GM18868 (cell line): ENCODE results near the gene ZBTB16.

Experiments
- ATAC-seq: cut with Tn5 transposase; IDR thresholded peaks from one replicate; pipeline ENCODE4 v1.9.1; 2021; ENCODE audit warnings: mild to moderate bottlenecking, moderate library complexity; ENCODE audit not compliant: unreplicated experiment

The ZBTB16 gene

DNA sequence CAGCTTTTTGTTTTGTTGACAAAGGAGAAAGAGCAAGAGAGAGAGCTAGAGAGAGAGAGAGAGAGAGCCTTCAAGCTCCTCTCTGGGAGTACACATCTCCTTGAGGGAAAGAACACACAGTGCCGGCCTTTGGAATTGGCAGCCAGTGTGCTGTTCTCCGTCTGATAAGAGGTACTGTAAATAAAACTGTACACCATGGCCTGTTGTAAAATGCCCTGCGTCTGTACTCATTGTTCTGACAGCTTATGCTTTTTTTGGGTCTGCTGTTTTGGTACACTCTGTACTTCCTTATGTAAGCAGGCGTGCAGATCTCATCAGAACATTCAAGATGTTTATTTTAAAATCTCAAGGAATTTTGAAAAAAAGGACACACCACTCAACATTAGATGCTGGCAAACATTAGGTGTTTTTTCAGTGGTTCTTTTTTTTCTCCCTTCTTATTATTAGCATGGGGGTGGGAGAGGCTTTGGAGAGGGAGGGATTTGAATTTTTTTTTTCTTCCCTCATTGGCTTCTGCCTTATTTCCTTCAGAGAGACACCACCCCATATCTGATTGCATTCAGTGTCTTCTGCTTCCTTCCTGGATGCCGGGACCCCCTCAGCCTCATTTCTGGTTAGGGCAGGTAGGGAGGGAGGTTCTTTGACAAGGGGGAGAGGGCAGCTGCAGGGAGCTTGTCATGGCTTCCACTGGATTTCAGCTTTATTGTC, 119.9 kb downstream of the ZBTB16 start:
- no peak for ATAC-seq

DNA sequence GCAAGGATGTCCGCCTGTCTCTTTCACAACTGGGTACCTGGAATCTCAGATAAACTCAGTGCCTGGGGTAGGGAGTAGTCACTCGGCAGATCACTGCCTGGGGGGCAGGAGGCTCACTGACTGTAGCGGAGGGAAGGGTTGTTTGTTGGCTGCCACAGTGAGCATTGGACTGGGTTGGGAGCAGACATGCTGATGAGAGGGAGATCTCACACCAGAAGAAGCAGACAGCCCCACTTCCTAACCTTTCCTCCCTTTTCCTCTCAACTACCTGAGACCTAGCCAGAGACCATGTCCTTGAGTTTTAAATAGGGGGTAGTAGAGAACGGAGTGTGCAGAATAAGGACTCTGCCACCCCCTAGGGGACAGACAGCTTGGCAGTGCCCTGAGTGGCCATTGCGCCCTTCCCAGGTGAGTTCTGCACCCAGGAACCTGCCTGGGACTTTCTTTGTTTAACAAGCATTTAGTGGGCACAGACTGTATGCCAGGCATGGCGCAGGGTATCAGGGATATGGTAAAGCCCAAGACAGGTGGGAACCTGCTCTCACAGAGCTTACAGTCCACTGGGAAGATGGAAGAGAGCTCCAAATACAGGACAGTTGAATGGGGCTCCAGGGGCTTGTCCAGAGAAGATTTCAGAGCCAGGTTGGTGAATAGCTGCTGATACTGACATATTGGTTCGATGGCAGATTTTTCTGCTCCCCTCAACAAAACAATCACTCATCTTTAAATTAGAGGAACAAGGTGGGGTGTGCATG, 121.0 kb downstream of the ZBTB16 start:
- ATAC-seq: no peak

DNA sequence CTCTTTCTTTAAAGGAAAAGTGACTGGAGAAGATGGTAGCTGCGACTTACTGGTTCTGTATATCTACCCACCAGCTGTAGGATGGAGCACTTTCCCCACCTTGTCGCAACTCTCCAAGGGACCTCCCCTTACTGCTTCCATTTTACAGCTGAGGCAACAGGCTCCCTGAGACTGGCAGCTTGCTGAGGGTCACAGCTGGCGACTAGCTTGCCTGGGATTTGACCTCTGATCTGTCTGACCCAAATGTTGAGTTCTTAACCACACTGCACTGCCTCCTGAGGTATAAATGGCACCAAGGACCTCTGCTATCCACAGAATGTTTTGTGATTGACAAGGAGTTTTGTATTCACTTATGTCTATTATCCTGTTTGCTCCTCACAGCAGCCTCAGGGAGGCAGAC, 121.7 kb downstream of the ZBTB16 start:
- no peak for ATAC-seq

DNA sequence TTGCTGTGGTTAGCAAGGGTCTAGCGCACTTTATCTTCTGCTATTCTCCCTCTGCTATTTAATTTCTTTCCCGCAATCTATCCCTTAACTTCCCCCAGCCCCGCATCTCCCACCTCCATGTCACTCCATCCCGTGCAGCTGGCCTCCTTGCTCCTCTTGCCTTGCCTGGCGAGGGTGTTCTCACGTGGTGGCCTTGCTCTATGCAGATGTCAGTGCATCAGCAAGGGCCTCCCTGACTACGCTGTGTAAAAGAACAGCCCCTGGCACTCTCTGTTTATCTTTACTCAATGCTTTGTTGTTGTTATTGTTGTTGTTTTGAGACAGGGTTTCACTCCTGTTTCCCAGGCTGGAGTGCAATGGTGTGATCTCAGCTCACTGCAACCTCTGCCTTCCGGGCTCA, 122.2 kb downstream of the ZBTB16 start:
- ATAC-seq: no peak

DNA sequence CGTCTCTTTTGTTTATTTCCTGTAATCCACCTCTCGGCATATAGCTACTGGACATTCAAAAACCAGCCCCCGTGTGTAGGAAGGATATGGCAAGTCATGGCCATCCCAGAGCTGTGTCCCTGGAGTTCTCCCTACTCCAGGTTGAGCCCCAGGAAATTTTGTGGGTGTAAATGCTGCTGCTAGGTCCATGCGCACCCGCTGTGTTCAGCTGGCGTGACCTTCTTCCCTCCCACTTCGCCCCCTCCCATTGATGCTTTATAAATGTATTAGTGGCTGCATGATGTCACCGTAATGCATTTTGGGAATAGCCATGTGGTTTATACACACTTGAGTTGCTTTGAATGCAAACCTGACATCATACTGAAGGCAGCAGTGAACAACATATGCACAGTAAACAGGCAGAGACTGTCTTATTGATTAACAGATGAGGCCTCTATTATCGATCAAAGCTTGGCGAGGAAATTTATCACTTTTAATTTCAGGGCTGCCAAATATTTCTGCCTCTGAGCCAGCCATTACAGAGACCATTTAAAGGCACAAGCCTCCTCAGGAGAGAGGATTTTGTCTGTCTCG, 123.0 kb downstream of the ZBTB16 start:
- ATAC-seq: no peak

DNA sequence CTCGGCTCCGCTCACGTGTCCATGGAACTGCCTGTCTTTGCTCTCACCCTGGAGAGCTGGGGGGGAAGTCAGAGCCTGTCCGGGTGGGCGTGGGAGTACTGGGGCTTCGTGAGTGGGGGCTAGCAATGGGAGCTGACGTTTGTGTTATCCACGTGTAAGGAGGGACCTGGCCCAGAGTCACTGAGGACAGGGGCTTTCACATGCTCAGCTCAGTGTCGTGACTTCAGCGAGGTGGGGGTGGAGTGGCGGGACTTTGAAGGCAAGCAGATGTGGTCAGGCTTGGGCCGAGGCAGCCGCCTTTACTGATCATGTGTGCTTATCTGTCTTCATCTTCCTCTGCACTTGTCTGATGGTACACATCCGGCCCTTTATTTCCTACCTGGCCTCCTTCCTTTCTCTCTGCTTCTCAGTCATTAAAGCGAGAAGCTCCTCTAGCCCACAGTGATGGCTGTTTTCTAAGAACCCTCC, 123.6 kb downstream of the ZBTB16 start:
- ATAC-seq: no peak

DNA sequence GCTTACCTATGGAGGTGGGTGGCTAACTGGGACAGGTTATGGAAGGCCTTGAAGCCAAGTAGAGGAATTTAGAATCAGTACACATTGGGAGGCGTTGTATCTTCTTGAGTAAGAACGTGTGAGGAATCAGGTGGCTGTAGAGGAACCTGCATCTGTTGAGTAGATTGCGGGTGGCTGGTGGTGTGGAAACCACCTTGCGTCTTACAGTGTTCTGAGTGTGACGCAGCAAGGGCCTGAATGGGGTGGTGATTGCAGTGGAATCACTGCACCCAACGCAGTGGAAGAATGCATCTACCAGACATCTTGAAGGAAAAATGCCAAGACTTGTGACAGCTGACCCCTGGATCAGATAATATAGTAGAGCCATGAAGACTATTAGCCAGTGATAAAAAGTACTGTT, 125.9 kb downstream of the ZBTB16 start:
- ATAC-seq: no peak

DNA sequence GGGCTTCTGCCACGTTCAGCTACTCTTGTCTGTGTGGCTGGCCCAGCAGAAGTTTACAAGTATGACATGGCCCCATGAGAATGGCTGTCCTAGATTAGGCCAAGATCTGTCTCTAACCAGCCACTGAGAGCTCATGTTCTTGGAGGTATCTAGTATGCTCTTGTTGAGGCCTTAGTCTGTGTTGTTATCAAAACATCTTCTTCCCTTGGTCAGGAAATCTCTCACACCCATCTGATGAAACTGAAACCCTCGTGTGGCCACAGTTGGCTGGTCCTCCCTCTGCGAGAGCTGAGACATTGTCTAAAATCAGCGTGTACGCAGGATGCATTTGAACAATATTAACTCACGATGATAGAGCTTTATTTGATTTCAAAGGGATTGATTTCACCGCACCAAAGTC, 127.7 kb downstream of the ZBTB16 start:
- ATAC-seq: no peak

DNA sequence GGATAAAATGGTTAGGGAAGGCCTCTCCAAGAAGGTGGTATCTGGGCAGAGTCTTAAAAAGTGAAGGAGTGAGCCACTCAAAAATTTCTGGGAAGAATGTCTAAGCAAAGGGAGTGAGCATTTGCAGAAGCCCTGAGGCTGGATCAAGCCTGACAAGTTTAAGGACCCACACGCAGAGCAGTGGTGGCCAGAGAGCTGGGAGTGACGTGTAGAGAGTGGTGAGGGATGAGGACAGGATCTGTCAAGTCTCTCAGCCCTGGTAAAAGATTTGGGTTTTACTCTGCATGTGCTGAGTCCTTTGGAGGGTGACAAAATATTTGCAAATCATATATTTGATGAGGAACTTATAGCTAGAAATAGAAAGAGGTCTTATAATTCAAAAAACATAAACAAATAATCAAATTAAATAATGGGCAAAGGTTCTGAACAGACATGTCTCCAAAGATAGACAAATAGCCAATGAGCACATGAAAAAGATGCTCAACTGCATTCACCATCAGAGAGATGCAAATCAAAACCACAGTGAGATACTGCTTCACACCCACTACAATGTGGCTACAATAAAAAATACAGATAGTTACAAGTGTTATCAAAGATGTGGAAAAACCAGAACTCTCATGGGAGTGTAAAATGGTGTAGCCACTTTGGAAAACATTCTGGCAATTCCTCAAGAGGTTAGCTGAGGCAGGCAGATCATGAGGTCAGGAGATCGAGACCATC, 129.5 kb downstream of the ZBTB16 start:
- no peak for ATAC-seq

DNA sequence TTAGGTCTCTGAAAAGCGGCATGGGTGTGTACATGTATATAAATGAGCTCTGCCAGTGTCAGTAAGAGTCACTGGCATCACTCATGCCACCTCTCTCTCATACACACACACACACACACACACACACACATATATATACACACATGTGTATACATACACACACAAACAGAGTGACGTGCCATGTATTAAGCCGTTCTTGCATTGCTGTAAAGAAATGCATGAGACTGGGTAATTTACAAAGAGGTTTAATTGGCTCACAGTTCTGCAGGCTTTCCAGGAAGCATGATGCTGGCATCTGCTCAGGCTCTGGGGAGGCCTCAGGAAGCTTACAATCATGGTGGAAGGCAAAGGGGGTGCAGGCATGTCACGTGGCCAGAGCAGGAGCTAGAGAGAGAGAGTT, 131.1 kb downstream of the ZBTB16 start:
- ATAC-seq: no peak

DNA sequence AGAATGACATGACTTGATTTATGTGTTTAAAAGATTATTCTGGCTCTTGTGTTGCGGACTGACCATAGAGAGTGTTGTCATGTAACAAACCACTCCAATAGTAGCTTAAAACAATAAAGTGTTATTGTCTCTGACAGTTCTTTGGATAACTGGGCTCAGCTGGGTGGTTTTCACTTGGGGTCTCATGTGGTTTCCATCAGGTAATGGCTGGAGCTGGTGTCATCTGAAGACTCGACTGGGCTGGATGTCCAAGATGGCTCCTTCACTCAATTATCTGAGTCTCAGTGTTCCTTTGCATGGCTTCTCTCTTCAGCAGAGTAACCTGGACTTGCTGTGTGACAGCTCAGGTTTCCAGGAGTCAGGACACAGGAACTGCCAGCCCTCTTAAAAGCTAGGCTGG, 132.4 kb downstream of the ZBTB16 start:
- ATAC-seq: no peak

DNA sequence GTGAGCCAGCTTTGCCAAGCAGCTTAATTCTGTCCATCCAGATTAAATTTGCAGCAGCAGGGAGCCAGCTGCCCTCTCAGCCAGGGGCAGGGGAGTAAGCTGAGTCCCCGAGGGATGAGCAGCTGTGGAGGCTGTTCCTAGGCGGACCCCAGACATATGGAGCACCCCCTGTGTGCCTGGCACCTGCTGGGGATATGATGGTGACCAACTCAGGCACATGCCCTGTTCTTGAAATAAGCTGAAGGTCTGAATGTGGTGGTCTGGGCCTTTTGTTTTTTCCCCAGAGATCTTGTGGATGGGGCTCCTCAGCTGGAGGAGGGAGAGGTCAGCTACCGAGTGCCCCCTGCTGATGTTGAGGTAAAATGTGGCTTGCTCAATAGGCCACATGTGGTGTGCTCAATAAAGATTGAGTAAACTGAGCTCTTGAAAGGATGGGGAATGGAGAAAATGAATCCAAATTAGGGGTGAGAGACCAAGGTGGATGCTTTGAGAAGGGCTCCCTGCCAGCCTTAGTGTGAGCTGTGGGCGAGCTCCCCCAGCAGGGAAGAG, 133.4 kb downstream of the ZBTB16 start:
- no peak for ATAC-seq

DNA sequence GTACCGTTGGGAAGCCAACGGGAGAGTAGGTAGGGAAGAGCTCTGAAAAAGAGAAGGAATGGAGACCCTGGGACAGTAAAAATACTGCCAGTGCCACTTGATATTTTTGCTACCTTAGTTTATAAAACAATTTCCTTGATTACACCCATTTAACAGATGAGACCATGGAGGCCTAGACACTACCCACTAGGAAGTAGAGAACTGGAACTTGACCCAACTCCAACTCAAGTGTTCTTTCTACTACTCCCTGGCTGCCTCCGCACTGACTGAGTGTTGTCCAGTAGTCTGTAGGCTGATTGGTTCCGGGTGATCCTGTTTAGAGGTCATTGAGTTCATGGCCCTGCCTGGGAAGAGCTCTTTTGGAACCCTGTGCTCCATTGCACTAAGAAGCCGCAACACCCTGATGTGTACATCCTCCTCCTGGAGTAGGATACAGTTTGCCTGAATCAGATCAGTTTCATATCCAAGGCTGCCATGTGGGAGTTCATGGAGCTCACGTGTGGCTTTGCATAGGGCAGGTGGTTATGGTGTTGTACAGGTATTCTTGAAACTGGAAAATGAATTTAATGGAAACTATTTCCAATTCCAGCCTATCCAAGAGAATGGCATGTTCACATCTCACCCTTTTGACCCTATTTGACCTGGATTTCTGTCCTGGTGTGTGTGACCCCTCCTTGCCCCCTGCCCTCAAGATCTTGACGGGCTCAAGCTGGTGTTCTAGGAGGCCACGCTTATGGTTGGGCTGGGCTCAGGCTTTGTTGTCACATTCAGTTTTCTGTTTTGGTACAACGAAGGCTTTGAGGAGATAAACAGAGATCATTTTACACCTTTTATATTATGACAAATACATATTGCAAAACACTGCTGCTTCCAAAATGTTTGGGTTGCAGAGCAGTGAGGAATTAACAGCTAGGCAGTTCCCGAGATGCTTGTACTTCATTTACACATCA, 134.5 kb downstream of the ZBTB16 start:
- no peak for ATAC-seq

DNA sequence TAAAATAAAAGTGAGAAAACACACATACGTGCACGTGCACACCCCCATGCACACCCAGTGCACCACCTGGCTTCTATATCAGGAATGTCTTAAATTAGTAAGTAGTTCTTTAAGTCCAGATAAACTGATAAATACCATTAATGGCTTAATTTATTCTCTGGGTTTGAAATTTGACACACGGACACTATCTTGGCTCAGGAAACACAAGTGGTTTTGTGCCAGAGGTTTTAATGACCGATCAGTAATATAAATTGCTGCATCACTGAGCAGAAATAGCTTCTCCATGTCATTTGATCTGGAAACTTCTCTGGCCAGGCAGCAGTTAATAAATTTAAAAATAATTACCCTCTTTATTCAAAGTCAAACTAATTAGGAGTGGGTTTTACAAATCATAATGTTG, 135.2 kb downstream of the ZBTB16 start:
- no peak for ATAC-seq

DNA sequence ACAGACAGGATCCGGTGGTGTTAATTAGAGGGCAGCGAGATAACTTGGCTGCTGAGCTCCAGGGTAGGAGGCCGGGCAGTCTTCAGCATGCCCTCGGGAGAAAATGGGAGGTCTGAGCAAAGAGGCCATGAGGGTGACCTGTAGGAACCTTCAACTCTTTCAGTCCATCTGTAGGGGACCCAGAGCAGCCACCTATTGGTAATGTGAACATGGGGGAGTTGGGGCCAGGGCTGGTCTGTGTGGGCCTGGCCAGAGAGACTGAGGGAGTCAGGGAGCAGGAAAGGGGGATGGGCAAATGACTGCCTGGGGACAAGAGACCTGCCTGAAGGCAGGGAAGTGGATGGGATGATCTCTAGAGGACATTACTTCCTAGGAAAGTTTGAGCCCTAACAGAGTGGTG, 135.6 kb downstream of the ZBTB16 start:
- no peak for ATAC-seq

DNA sequence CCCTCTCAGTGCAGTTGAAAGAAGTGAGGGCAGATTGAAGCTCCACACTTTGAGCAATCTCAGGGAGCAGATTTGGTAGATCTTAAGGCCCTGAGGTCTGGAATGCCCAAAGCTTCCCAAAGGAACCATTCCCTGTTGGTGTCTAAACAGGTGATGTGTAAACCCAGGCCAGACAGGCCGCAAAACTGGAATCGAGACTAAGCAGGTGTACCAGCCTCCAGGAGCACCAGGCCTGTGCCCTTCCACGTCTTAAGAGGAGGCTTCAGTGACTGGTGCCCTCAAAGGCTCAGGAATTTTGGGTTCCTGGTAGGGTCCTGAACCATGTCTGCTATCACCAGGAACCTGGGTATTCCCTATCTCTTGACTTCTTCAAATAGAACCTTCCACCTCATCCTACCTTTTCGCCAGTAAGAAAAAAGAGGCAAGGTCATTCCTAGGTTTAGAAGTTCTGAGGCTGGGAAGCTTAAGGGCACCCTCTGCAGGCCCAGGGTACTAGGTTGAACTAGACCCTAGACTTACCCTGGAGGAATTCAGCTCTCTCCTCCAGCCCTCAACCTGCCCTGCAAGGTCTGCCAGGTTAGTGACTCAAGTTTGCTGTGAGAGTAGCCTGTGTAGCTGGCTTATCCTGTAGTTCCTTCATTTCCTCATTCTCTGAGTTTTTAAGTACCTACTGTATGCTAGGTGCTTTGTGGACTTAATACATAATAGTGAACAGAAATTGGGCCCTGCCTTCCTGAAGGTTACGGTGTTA, 136.6 kb downstream of the ZBTB16 start:
- ATAC-seq: no peak

DNA sequence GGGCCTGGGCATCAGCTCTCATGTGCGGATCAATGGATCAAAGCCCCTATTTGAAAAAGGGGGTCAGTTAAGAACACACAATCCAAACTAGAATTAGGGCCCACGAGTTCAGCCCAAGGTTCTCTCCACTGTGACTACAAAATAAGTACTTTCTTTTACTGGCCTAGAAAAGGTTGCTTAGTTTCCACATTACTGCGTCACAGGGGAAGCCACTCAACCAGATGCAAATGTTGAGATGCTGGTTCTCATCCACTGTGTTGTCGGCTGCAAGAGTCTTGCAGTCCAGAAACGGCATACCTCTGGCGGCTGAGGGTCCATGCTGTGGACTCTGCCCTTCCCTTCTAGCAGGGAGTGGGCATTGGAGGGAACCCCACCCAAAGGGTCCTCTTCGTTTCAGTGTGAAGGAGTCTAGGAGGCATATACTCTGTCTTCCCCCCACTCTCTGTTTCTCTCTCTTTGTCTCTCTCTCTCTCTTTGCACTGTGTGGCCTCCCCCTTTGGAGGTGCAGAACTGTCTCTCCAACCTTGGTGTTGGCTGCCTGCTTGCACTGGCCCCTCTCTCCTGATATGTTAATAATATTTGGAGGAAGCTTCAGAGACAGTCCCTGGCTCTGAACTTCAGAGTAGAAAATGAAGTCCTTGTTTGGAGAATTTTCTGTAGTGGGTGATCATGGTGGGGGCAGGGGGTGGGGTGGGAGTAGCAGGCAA, 137.6 kb downstream of the ZBTB16 start:
- ATAC-seq: no peak

DNA sequence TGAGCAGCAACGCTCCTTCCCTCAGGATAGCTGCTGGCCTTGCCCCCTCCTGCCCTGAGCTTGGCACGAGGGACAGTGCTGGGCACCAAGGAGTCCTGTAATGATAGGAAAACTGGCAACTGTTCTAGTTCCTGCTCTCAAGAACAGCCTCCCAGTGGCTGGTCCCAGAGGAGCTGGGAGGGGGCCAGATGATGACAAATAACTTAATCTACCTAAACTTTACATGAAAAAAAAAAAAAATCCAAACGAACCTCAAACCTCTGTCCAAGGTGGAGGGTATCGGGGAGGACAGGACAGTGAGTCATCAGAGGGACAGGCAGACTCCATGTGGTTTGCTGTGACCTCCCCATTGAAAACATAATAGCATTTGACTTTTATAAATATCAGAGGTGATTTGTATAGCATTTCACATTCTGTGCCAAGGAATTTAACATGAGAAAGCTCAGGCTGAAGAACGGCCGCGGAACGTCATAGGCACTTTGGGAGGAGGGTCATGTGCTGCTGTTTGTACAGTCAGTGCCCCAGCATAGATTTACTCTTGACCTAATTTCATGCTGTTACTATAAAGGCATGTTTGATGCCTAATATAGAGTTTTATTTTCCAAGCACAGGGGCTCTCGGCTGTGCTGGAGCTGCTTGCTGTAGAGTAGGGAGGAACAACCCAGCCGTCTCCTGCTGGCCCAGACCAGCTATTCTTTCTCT, 138.4 kb downstream of the ZBTB16 start:
- no peak for ATAC-seq
